Sigmoid colon (tissue), 4 donors: ENCODE data around the gene MIEF1.

Source experiments
- CTCF ChIP-seq, 4 experiments: fragments of 450-650 bp in 3 of 4; fragments of 200-600 bp in 1 of 4; IDR thresholded peaks; one replicate each; pipeline ENCODE4 v1.5.1; 2016 to 2019; ENCODE audit warnings: antibody characterized with exemption in 4 of 4, mild to moderate bottlenecking in 3 of 4, moderate library complexity in 2 of 4
- POLR2A ChIP-seq, 2 donors: fragments of 450-650 bp; IDR thresholded peaks; one replicate each; pipeline ENCODE4 v1.6.1; 2016; ENCODE audit warnings: antibody characterized with exemption in 2 of 2, mild to moderate bottlenecking in 2 of 2, moderate library complexity in 2 of 2
- POLR2AphosphoS5 ChIP-seq, 4 donors: sonication (generic); formaldehyde crosslinking; IDR thresholded peaks; one replicate each; pipeline ENCODE4 v1.6.1; 2017; ENCODE audit warnings: antibody characterized with exemption in 4 of 4

GRCh38 chr22:39562839-39563489 lies 60.9 kb downstream of the MIEF1 start:
- TF ChIP-seq POLR2A (IDR thresholded peaks at IDR 0.05) (no peak), POLR2AphosphoS5 (IDR thresholded peaks at IDR 0.05) (no peak), CTCF (IDR thresholded peaks at IDR 0.05) (no peak)
